Epithelial cell of proximal tubule (primary cell): ENCODE data around the gene PRICKLE4. TPM values are rescaled to one million over a fixed set of nuclear protein-coding genes. Genes with fewer than 3 reads are reported as not detected.
A peak's percentile ranks its signal among the peaks of the same experiment; 100 is the strongest.
"Not testable (repeated sequence)": the region's sequence is repeated elsewhere in the genome, so short reads cannot be mapped to it uniquely, and the experiment has no call there.

Experiments
- DNase-seq: peaks from one replicate; pipeline ENCODE4 v3.0.0-alpha.2; 2011; ENCODE audit warnings: low read depth
- H3K4me3 ChIP-seq: 2 replicates; pipeline ENCODE4 v1.5.1; 2011; ENCODE audit warnings: low read depth, mild to moderate bottlenecking, low read length
- CTCF ChIP-seq: conservative IDR thresholded peaks from 2 replicates; pipeline ENCODE4 v1.5.1; 2012; ENCODE audit warnings: low read depth, mild to moderate bottlenecking, low read length
- total RNA-seq: library from RNA; depleted of rRNA; stranded (reverse); fragments of >200 nt; gene quantifications from 2 replicates; pipeline ENCODE4 v1.2.3, GENCODE V29; 2015

PRICKLE4 gene
- total RNA-seq, 1 donor from 2014 or later: 2.2 TPM

GRCh38 chr6:41801380-41801779 is 20.8 kb downstream of the PRICKLE4 start:
- DNase-seq: no peak
- peak; percentile 70 for TF ChIP-seq CTCF
- no peak overlapping the region for H3K4me3 ChIP-seq

GRCh38 chr6:41805830-41806774 is 25.5 kb downstream of the PRICKLE4 start:
- no peak for DNase-seq
- no peak for TF ChIP-seq CTCF
- H3K4me3 ChIP-seq: no peak overlapping the region

GRCh38 chr6:41811095-41811494 is 30.5 kb downstream of the PRICKLE4 start:
- DNase-seq: no peak
- no peak overlapping the region for H3K4me3 ChIP-seq

GRCh38 chr6:41811946-41812345 is 31.4 kb downstream of the PRICKLE4 start:
- not testable (repeated sequence) for H3K4me3 ChIP-seq, DNase-seq

More at GRCh38 chr6:41811095-41811494, 30.5 kb downstream of the PRICKLE4 start:
- no peak for TF ChIP-seq CTCF

GRCh38 chr6:41813469-41813868 is 32.9 kb downstream of the PRICKLE4 start:
- no peak for TF ChIP-seq CTCF
- H3K4me3 ChIP-seq: no peak overlapping the region
- no peak for DNase-seq

- no peak for DNase-seq
- TF ChIP-seq CTCF: no peak
- H3K4me3 ChIP-seq: no peak overlapping the region
These were observed 33.4 kb downstream of the PRICKLE4 start for GRCh38 chr6:41813956-41814355.

GRCh38 chr6:41814629-41815028 is 34.0 kb downstream of the PRICKLE4 start:
- H3K4me3 ChIP-seq: no peak overlapping the region
- DNase-seq: no peak
- no peak for TF ChIP-seq CTCF
